ENCODE results near the gene SLC36A2. TPM values are rescaled to one million over a fixed set of nuclear protein-coding genes. Genes with fewer than 3 reads are reported as not detected.

SLC36A2 gene
- total RNA-seq, result not detected
- not detected for polyA plus RNA-seq

- Histone ChIP-seq H3K4me3 (ENCODE audit: low read depth in 1 of 3, low read length in 3 of 3) (no peak within 1 kb of the TSS), H3K9me3 (ENCODE audit: control insufficient read depth in 4 of 4, low read length in 3 of 4) (no peaks in the 10 kb centered on the region), H3K36me3 (ENCODE audit: control insufficient read depth in 4 of 4, insufficient read depth in 3 of 4, low read depth in 1 of 4, low read length in 3 of 4) (no peaks in the 10 kb centered on the region), H3K9ac (ENCODE audit: low read depth in 1 of 2, low read length in 2 of 2) (no peak within 1 kb of the TSS), H3K27ac (ENCODE audit: low read depth in 1 of 2, low read length in 2 of 2) (no peak within 1 kb of the TSS), H3K4me1 (ENCODE audit: control insufficient read depth in 4 of 4, insufficient read depth in 4 of 4, low read length in 3 of 4) (no peaks in the 10 kb centered on the region), H3K27me3 (ENCODE audit: control insufficient read depth in 4 of 4, insufficient read depth in 4 of 4, low read length in 3 of 4) (peaks cover 0 to 11% (median 1%) of the 10 kb centered on the region in 4 donors)
- DNase-seq (ENCODE audit: low spot score), result no peak
- WGBS, result 66% methylated on average over 8 of the region's 8 CpGs
- TF ChIP-seq JUND (IDR thresholded peaks at IDR 0.05), result no peak
- no peak for TF ChIP-seq RAD21 (IDR thresholded peaks at IDR 0.05)
Observed at GRCh38 chr5:151347369-151347768, at the start of gene SLC36A2. SLC36A2 (minus strand) TSS chr5:151347559; CDS start chr5:151347460, 99 bp downstream.

- Histone ChIP-seq H3K36me3 (ENCODE audit: control insufficient read depth in 4 of 4, insufficient read depth in 3 of 4, low read depth in 1 of 4, low read length in 3 of 4) (no peaks in the 10 kb centered on the region), H3K4me1 (ENCODE audit: control insufficient read depth in 4 of 4, insufficient read depth in 4 of 4, low read length in 3 of 4) (no peaks in the 10 kb centered on the region), H3K27ac (ENCODE audit: low read depth in 1 of 2, low read length in 2 of 2) (no peak overlapping the region), H3K4me3 (ENCODE audit: low read depth in 1 of 3, low read length in 3 of 3) (no peak overlapping the region), H3K9me3 (ENCODE audit: control insufficient read depth in 4 of 4, low read length in 3 of 4) (no peaks in the 10 kb centered on the region), H3K9ac (ENCODE audit: low read depth in 1 of 2, low read length in 2 of 2) (no peak overlapping the region), H3K27me3 (ENCODE audit: control insufficient read depth in 4 of 4, insufficient read depth in 4 of 4, low read length in 3 of 4) (no peaks in the 10 kb centered on the region)
- TF ChIP-seq HNF4A (conservative IDR thresholded peaks at IDR 0.05) (peak; percentile 17 to 45), ZBTB33 (IDR thresholded peaks at IDR 0.05) (no peak)
- WGBS, result 53% methylated on average over 2 of the region's 2 CpGs
- no peak for DNase-seq (ENCODE audit: low spot score)
Observed at GRCh38 chr5:151388960-151389359, 41.6 kb upstream of the SLC36A2 start.

GRCh38 chr5:151384106-151384505, 36.7 kb upstream of the SLC36A2 start:
- Histone ChIP-seq H3K36me3 (ENCODE audit: control insufficient read depth in 4 of 4, insufficient read depth in 3 of 4, low read depth in 1 of 4, low read length in 3 of 4) (no peaks in the 10 kb centered on the region), H3K27ac (ENCODE audit: low read depth in 1 of 2, low read length in 2 of 2) (no peak overlapping the region), H3K4me3 (ENCODE audit: low read depth in 1 of 3, low read length in 3 of 3) (no peak overlapping the region), H3K27me3 (ENCODE audit: control insufficient read depth in 4 of 4, insufficient read depth in 4 of 4, low read length in 3 of 4) (no peaks in the 10 kb centered on the region), H3K4me1 (ENCODE audit: control insufficient read depth in 4 of 4, insufficient read depth in 4 of 4, low read length in 3 of 4) (no peaks in the 10 kb centered on the region), H3K9ac (ENCODE audit: low read depth in 1 of 2, low read length in 2 of 2) (no peak overlapping the region), H3K9me3 (ENCODE audit: control insufficient read depth in 4 of 4, low read length in 3 of 4) (no peaks in the 10 kb centered on the region)
- WGBS, result 64% methylated on average over 2 of the region's 2 CpGs
- TF ChIP-seq SP1 (IDR thresholded peaks at IDR 0.05) (no peak), RAD21 (IDR thresholded peaks at IDR 0.05) (no peak), GABPA (IDR thresholded peaks at IDR 0.05 in 1 of 2, conservative IDR thresholded peaks at IDR 0.05 in 1 of 2) (no peak), FOXA1 (IDR thresholded peaks at IDR 0.05) (no peak), EGR1 (IDR thresholded peaks at IDR 0.05; ENCODE audit: low read depth in 2 of 2) (no peak), ATF3 (IDR thresholded peaks at IDR 0.05) (no peak), RXRA (IDR thresholded peaks at IDR 0.05) (no peak), NR2F2 (IDR thresholded peaks at IDR 0.05) (no peak), REST (IDR thresholded peaks at IDR 0.05) (no peak)
- no peak for DNase-seq (ENCODE audit: low spot score)
